Upper lobe of right lung (tissue), 1 donor: Measurements from ENCODE around the gene NGFR. TPM values are rescaled to one million over a fixed set of nuclear protein-coding genes. Genes with fewer than 3 reads are reported as not detected.

Experiments
- ATAC-seq: fragments of 200-7000 bp; cut with Tn5 transposase; one replicate; pipeline ENCODE4 v1.9.1; 2020; ENCODE audit warnings: mild to moderate bottlenecking, moderate library complexity
- DNase-seq: peaks from one replicate; pipeline ENCODE4 v3.0.0-alpha.2; 2020
- H3K27ac ChIP-seq: fragments of 200-600 bp; one replicate; pipeline ENCODE4 v1.8.0; 2022
- H3K27me3 ChIP-seq: fragments of 200-600 bp; one replicate; pipeline ENCODE4 v1.8.0; 2022; ENCODE audit warnings: mild to moderate bottlenecking
- H3K36me3 ChIP-seq: fragments of 200-600 bp; one replicate; pipeline ENCODE4 v1.8.0; 2022
- H3K4me1 ChIP-seq: fragments of 200-600 bp; one replicate; pipeline ENCODE4 v1.8.0; 2022
- H3K4me3 ChIP-seq: fragments of 200-600 bp; one replicate; pipeline ENCODE4 v1.8.0; 2022; ENCODE audit warnings: mild to moderate bottlenecking
- H3K9me3 ChIP-seq: fragments of 200-600 bp; one replicate; pipeline ENCODE4 v1.8.0; 2022
- intact Hi-C: fragments of 100-400 bp; cut with DNase I; formaldehyde crosslinking; loops from one replicate; pipeline ENCODE4 v1.11.0; 2022
- total RNA-seq: library from RNA; stranded (reverse); fragmentation: NEBNext Ultra II Directional; extraction: Animal tissue kit (Norgen Biotek cat#: 25700); gene quantifications from one replicate; pipeline ENCODE4 v1.2.1, GENCODE V29; 2021
- TF ChIP-seq, protein P1 (sequence below): fragments of 200-600 bp; IDR thresholded peaks from one replicate; pipeline ENCODE4 v1.8.0; 2022; ENCODE audit warnings: antibody characterized with exemption
- donor health status: DM: no; HTN: yes; CAD: no; lungs with severe emphysema.

The NGFR gene
- total RNA-seq, 1 donor from 2014 or later: 0.78 TPM

GRCh38 chr17:49505854-49506253 is 10.8 kb downstream of the NGFR start:
- ATAC-seq: no peak
- H3K4me3 ChIP-seq: no peak overlapping the region
- no peaks in the 10 kb centered on the region for H3K4me1 ChIP-seq
- no peaks in the 10 kb centered on the region for H3K36me3 ChIP-seq
- no peak for DNase-seq
- H3K9me3 ChIP-seq: no peaks in the 10 kb centered on the region
- no peak overlapping the region for H3K27ac ChIP-seq
- TF ChIP-seq, protein P1, sequence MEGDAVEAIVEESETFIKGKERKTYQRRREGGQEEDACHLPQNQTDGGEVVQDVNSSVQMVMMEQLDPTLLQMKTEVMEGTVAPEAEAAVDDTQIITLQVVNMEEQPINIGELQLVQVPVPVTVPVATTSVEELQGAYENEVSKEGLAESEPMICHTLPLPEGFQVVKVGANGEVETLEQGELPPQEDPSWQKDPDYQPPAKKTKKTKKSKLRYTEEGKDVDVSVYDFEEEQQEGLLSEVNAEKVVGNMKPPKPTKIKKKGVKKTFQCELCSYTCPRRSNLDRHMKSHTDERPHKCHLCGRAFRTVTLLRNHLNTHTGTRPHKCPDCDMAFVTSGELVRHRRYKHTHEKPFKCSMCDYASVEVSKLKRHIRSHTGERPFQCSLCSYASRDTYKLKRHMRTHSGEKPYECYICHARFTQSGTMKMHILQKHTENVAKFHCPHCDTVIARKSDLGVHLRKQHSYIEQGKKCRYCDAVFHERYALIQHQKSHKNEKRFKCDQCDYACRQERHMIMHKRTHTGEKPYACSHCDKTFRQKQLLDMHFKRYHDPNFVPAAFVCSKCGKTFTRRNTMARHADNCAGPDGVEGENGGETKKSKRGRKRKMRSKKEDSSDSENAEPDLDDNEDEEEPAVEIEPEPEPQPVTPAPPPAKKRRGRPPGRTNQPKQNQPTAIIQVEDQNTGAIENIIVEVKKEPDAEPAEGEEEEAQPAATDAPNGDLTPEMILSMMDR: no peak
- intact Hi-C loops: no loop called here
- peaks cover 28% of the 10 kb centered on the region for H3K27me3 ChIP-seq

- TF ChIP-seq, protein P1: no peak
- intact Hi-C loops: no loop called here
- Histone ChIP-seq H3K9me3 (no peaks in the 10 kb centered on the region), H3K4me1 (no peaks in the 10 kb centered on the region), H3K4me3 (no peak overlapping the region), H3K27me3 (peaks cover 24% of the 10 kb centered on the region), H3K36me3 (no peaks in the 10 kb centered on the region), H3K27ac (no peak overlapping the region)
- no peak for ATAC-seq
- no peak for DNase-seq
Measured at GRCh38 chr17:49506282-49506681, 11.2 kb downstream of the NGFR start.

DNA sequence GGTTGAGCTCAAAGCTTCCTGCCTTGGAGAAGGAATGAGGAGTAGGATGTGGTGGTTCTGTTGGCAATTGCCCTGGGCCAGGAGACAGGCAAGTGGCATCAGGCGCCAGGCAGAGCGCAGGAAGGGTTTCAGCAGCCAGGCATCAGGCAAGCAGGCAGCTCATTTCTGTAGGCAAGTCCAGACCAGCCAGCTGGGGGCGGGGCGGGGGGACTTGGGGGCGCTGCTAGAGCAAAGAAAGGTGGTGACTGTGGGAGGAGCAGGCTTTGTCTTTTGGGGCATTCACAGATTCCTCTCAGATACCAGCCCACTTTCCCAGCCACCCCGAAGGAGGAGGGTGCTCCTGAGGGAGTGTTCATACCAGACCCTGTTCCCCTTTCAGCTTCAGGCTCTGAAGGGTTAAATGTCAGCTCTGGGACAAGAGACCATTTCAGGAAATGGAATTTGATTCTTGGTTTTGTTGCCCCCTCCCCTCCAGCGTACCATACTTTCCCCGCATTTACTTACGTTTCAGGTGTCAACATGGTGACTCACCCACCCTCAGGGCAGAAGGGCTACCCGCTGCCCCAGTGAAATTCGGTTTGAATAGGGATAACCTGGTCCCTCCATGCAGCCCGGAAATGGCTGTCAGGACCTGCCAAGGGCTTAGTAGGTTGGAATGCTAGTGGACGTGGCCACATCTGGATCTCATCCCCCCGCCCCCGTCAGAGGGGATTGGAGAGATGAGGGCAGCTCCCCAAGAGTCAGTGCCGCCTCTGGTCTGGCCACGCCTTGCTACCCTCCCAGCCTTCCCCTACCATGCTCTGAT is 13.2 kb downstream of the NGFR start:
- no peak for DNase-seq
- H3K27me3 ChIP-seq: peaks cover 14% of the 10 kb centered on the region
- no peaks in the 10 kb centered on the region for H3K4me1 ChIP-seq
- ATAC-seq: no peak
- no peak overlapping the region for H3K4me3 ChIP-seq
- TF ChIP-seq, protein P1: no peak
- intact Hi-C loops: no loop called here
- H3K9me3 ChIP-seq: no peaks in the 10 kb centered on the region
- no peaks in the 10 kb centered on the region for H3K36me3 ChIP-seq
- H3K27ac ChIP-seq: no peak overlapping the region

- no peak for DNase-seq
- H3K36me3 ChIP-seq: no peaks in the 10 kb centered on the region
- H3K27ac ChIP-seq: no peak overlapping the region
- H3K4me3 ChIP-seq: no peak overlapping the region
- no peak for ATAC-seq
- H3K9me3 ChIP-seq: no peaks in the 10 kb centered on the region
- H3K27me3 ChIP-seq: peaks cover 12% of the 10 kb centered on the region
- intact Hi-C loops: no loop called here
- no peaks in the 10 kb centered on the region for H3K4me1 ChIP-seq
- TF ChIP-seq, protein P1: no peak
Measured at GRCh38 chr17:49508866-49509587, 13.9 kb downstream of the NGFR start.

DNA sequence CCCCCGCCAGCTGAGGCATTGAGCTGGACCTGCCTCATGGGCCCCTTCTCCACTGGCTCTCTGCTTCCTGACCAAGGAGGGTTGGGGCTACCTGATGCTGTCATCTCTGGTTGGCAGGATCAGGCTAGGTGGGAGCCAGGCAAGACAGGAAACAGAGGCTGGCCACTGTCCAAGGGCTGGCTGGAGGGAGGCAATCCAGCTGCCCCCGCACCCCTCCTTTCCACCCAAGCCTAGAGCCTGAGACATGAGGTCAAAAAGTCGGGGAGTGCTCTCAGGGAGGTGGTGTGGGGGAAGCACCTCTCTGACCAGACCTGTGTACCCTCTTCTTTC is 14.5 kb downstream of the NGFR start:
- Histone ChIP-seq H3K36me3 (no peaks in the 10 kb centered on the region), H3K9me3 (no peaks in the 10 kb centered on the region), H3K27ac (no peak overlapping the region), H3K4me1 (peaks cover 1% of the 10 kb centered on the region), H3K27me3 (peaks cover 12% of the 10 kb centered on the region), H3K4me3 (no peak overlapping the region)
- no peak for ATAC-seq
- TF ChIP-seq, protein P1: no peak
- intact Hi-C loops: no loop called here
- no peak for DNase-seq
